ENCODE data around the gene BECN2.
"Not testable (repeated sequence)": the region's sequence is repeated elsewhere in the genome, so short reads cannot be mapped to it uniquely, and the experiment has no call there.

BECN2 gene

GRCh38 chr1:241979926-241980325, 22.4 kb downstream of the BECN2 start:
- no peak for DNase-seq

- DNase-seq: no peak
These were observed 28.2 kb downstream of the BECN2 start for GRCh38 chr1:241985787-241986186.

- DNase-seq: not testable (repeated sequence)
These were observed 30.9 kb downstream of the BECN2 start for GRCh38 chr1:241988389-241988930.

- no peak for DNase-seq
These were observed 32.5 kb downstream of the BECN2 start for GRCh38 chr1:241990040-241990439.

- DNase-seq: no peak
These were observed 35.2 kb downstream of the BECN2 start for GRCh38 chr1:241992734-241993133.

GRCh38 chr1:241994171-241994570, 36.6 kb downstream of the BECN2 start:
- no peak for DNase-seq

- DNase-seq: no peak
These were observed 39.9 kb downstream of the BECN2 start for GRCh38 chr1:241997401-241997998.

- peak in 1 of 2 donors; percentile 33 for DNase-seq
These were observed 40.9 kb downstream of the BECN2 start for GRCh38 chr1:241998412-241998921.

- DNase-seq: no peak
These were observed 41.5 kb downstream of the BECN2 start, which contains the start of gene MAP1LC3C for GRCh38 chr1:241999026-241999425. MAP1LC3C (minus strand) TSS chr1:241999098; CDS start chr1:241999008, 90 bp downstream.

- no peak for DNase-seq
These were observed 42.9 kb downstream of the BECN2 start for GRCh38 chr1:242000434-242000833.

- no peak for DNase-seq
These were observed 44.5 kb downstream of the BECN2 start for GRCh38 chr1:242002072-242002471.

- DNase-seq: no peak
These were observed 44.9 kb downstream of the BECN2 start for GRCh38 chr1:242002510-242002909.

GRCh38 chr1:242004751-242005495, 47.4 kb downstream of the BECN2 start:
- DNase-seq: no peak

GRCh38 chr1:242005866-242006535, 48.4 kb downstream of the BECN2 start:
- no peak for DNase-seq

GRCh38 chr1:242006976-242007375, 49.4 kb downstream of the BECN2 start:
- no peak for DNase-seq
